ENCODE data around the gene L3MBTL3.
A peak's percentile ranks its signal among the peaks of the same experiment; 100 is the strongest.

Gene L3MBTL3

GRCh38 chr6:130018292-130018743 is at the start of gene L3MBTL3:
TSS of gene L3MBTL3 (plus strand) at chr6:130018581. CDS start at chr6:130042700, 24,119 bp downstream.
- DNase-seq: peak; percentile 84

- no peak for DNase-seq
Measured at GRCh38 chr6:129969064-129969463, 49.3 kb upstream of the L3MBTL3 start.

DNA sequence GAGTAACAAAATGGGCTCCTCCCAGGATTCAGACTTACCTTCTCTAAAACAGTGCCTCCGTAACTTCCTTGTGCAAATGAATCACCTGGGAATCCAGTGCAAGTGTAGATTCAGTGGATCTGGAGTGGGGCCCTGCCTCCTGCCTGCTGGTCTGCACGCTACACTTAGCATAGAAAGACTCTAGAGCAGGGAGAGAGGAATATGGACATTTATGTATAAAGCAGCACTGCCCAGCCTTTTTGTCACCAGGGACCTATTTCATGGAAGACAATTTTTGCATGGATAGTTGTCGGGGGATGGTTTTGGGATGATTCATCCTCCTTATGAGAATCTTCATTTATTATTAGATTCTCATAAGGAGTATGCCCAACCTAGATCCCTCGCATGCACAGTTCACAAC is 42.3 kb upstream of the L3MBTL3 start:
- DNase-seq: no peak

- no peak for DNase-seq
Measured at GRCh38 chr6:129978148-129978916, 40.0 kb upstream of the L3MBTL3 start.

GRCh38 chr6:129980821-129981220 is 37.6 kb upstream of the L3MBTL3 start:
- DNase-seq: no peak

- no peak for DNase-seq
Measured at GRCh38 chr6:129981598-129981997, 36.8 kb upstream of the L3MBTL3 start.

- DNase-seq: no peak
Measured at GRCh38 chr6:129989396-129989795, 29.0 kb upstream of the L3MBTL3 start.

- DNase-seq: no peak
Measured at GRCh38 chr6:129992881-129993280, 25.5 kb upstream of the L3MBTL3 start.

DNA sequence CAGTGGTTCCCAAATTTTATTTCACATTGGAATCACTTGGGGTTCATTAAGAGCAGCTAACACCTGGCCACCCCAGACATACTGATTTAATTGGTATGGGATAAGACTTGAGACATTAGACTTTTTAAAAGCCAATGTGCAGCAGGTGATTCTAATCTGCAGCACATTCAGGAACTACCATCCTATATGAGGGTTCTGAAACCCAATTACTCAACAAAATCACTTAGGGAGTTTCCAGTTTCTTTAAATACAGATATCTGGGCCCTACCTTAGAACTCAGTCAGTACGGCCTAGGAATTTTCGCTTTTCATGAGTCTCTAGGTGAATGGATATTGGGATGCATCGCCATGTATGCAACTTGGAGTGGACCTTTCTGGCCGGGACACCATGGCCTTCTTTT is 24.0 kb upstream of the L3MBTL3 start:
- DNase-seq: no peak

DNA sequence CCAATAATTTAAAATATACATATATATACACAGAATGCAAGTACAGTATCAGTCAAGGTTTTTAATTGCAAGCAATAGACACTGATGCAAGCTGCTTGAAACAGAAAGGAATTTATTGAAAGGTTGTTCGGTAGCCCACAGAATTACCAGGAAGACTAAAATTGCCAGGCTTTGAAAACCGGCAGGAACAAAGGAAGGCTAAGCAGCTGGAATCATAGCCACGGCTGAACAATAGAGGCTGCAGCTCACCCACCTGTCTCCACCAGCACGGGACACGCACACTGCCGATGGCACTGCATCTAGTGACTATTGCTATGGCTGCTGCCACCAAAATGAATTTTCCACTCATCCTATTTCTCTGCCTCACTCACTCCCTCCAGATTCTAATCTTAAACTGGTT is 22.0 kb upstream of the L3MBTL3 start:
- DNase-seq: no peak

- DNase-seq: no peak
Measured at GRCh38 chr6:130000526-130001421, 17.6 kb upstream of the L3MBTL3 start.

DNA sequence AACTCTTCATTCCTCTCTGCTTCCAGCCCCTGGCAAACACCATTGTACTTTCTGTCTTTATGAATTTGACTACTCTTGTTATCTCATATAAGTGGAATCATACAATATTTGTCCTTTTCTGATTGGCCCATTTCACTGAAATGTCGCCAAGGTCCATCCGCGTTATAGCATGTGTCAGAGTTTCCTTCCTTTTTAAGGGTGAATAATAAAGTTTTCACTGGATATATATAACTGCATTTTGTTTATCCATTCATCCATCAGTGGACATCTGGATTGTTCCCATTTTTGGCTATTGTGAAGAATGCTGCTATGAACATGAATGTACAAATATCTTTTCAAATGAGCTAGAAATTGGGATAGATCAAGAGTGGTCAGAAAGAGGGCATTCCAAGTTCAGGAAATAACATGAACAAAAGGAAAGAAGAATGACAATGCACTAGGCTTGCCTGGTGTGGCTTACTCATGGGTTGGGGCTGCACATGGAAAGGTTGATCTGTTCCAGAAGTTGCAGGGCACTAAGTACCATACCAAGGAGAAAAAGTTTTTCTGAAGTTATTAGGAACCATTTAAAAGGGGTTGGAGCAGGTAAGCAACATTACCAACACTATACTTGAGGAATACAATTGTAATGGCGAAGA is 10.0 kb upstream of the L3MBTL3 start:
- no peak for DNase-seq

GRCh38 chr6:130009146-130009545 is 9.2 kb upstream of the L3MBTL3 start:
- no peak for DNase-seq

- DNase-seq: no peak
Measured at GRCh38 chr6:130010387-130010786, 8.0 kb upstream of the L3MBTL3 start.

- no peak for DNase-seq
Measured at GRCh38 chr6:130012728-130013127, 5.7 kb upstream of the L3MBTL3 start.

- DNase-seq: no peak
Measured at GRCh38 chr6:130018744-130019325, 454 bp downstream of the L3MBTL3 start.

- peak; percentile 53 for DNase-seq
Measured at GRCh38 chr6:130019326-130020072, 1.1 kb downstream of the L3MBTL3 start.

- peak; percentile 9 for DNase-seq
Measured at GRCh38 chr6:130020073-130020906, 1.9 kb downstream of the L3MBTL3 start.

- peak; percentile 90 for DNase-seq
Measured at GRCh38 chr6:130020907-130021629, 2.7 kb downstream of the L3MBTL3 start.

DNA sequence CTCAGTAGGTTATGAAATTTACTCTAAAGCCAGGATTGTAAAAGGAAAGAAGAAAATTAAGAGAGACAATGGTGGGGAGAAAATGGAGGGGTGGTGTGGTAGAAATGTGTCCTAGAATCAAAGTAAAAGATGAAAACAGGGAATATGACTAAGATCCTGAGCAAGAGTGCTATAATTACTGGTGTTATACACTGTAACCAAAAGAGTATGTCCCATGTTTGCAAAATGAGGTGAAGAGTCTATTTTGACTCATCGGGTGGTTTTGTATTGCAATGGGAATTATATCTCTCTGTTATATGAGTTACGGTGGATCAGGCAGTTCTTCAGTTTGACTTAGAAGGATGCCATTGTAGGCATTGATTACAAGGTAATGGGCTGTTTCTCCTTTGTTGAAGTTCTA is 8.5 kb downstream of the L3MBTL3 start:
- no peak for DNase-seq

GRCh38 chr6:130027948-130028347 is 9.6 kb downstream of the L3MBTL3 start:
- DNase-seq: no peak
